Measurements from ENCODE around the gene MEI4. TPM values are rescaled to one million over a fixed set of nuclear protein-coding genes. Genes with fewer than 3 reads are reported as not detected.
"Not testable (repeated sequence)": the region's sequence is repeated elsewhere in the genome, so short reads cannot be mapped to it uniquely, and the experiment has no call there.

The MEI4 gene
- total RNA-seq, 2 donors from 2014 or later = not detected

GRCh38 chr6:77740380-77740779 lies 87.5 kb downstream of the MEI4 start:
- no peak for ATAC-seq (replicated peaks)
- H3K9me3 Mint-ChIP-seq = peaks cover 3% of the 10 kb centered on the region
- no peaks in the 10 kb centered on the region for H3K27me3 Mint-ChIP-seq
- no peak overlapping the region for H3K4me3 Mint-ChIP-seq
- no peaks in the 10 kb centered on the region for H3K4me1 Mint-ChIP-seq
- H3K27ac Mint-ChIP-seq = no peak overlapping the region
- H3K36me3 Mint-ChIP-seq (ENCODE audit: low read depth) = no peaks in the 10 kb centered on the region

GRCh38 chr6:77752156-77752555 lies 99.3 kb downstream of the MEI4 start:
- H3K9me3 Mint-ChIP-seq = peaks cover 17% of the 10 kb centered on the region
- not testable (repeated sequence) for H3K27ac Mint-ChIP-seq; ATAC-seq (replicated peaks); H3K27me3 Mint-ChIP-seq; H3K4me1 Mint-ChIP-seq; H3K4me3 Mint-ChIP-seq; H3K36me3 Mint-ChIP-seq (ENCODE audit: low read depth)

- H3K36me3 Mint-ChIP-seq (ENCODE audit: low read depth) = no peaks in the 10 kb centered on the region
- no peak overlapping the region for H3K27ac Mint-ChIP-seq
- H3K4me1 Mint-ChIP-seq = no peaks in the 10 kb centered on the region
- H3K4me3 Mint-ChIP-seq = no peak overlapping the region
- H3K9me3 Mint-ChIP-seq = no peaks in the 10 kb centered on the region
- no peak for ATAC-seq (replicated peaks)
- H3K27me3 Mint-ChIP-seq = no peaks in the 10 kb centered on the region
These were observed 109.5 kb downstream of the MEI4 start for GRCh38 chr6:77762386-77762785.

- ATAC-seq (replicated peaks) = no peak
- no peak overlapping the region for H3K4me3 Mint-ChIP-seq
- no peaks in the 10 kb centered on the region for H3K9me3 Mint-ChIP-seq
- no peaks in the 10 kb centered on the region for H3K36me3 Mint-ChIP-seq (ENCODE audit: low read depth)
- no peaks in the 10 kb centered on the region for H3K27me3 Mint-ChIP-seq
- H3K27ac Mint-ChIP-seq = no peak overlapping the region
- H3K4me1 Mint-ChIP-seq = no peaks in the 10 kb centered on the region
These were observed 110.3 kb downstream of the MEI4 start for GRCh38 chr6:77763124-77763523.

- ATAC-seq (replicated peaks) = no peak
- Mint-ChIP-seq H3K27ac (no peak overlapping the region), H3K27me3 (no peaks in the 10 kb centered on the region), H3K4me3 (no peak overlapping the region), H3K36me3 (ENCODE audit: low read depth) (no peaks in the 10 kb centered on the region), H3K9me3 (no peaks in the 10 kb centered on the region), H3K4me1 (no peaks in the 10 kb centered on the region)
These were observed 111.5 kb downstream of the MEI4 start for GRCh38 chr6:77764364-77764763.

- no peak for ATAC-seq (replicated peaks)
- peaks cover 14% of the 10 kb centered on the region for H3K9me3 Mint-ChIP-seq
- H3K27ac Mint-ChIP-seq = no peak overlapping the region
- no peaks in the 10 kb centered on the region for H3K27me3 Mint-ChIP-seq
- H3K36me3 Mint-ChIP-seq (ENCODE audit: low read depth) = no peaks in the 10 kb centered on the region
- no peak overlapping the region for H3K4me3 Mint-ChIP-seq
- no peaks in the 10 kb centered on the region for H3K4me1 Mint-ChIP-seq
These were observed 120.5 kb downstream of the MEI4 start for GRCh38 chr6:77773157-77773822.

- H3K36me3 Mint-ChIP-seq (ENCODE audit: low read depth) = no peaks in the 10 kb centered on the region
- no peaks in the 10 kb centered on the region for H3K4me1 Mint-ChIP-seq
- no peaks in the 10 kb centered on the region for H3K27me3 Mint-ChIP-seq
- H3K4me3 Mint-ChIP-seq = no peak overlapping the region
- H3K9me3 Mint-ChIP-seq = peaks cover 14% of the 10 kb centered on the region
- no peak overlapping the region for H3K27ac Mint-ChIP-seq
- ATAC-seq (replicated peaks) = no peak
These were observed 121.6 kb downstream of the MEI4 start for GRCh38 chr6:77774457-77774856.

GRCh38 chr6:77776441-77776840 lies 123.6 kb downstream of the MEI4 start:
- Mint-ChIP-seq H3K9me3 (peaks cover 14% of the 10 kb centered on the region), H3K36me3 (ENCODE audit: low read depth) (no peaks in the 10 kb centered on the region), H3K27ac (no peak overlapping the region), H3K27me3 (no peaks in the 10 kb centered on the region), H3K4me3 (no peak overlapping the region), H3K4me1 (no peaks in the 10 kb centered on the region)
- no peak for ATAC-seq (replicated peaks)

- Mint-ChIP-seq H3K4me3 (no peak overlapping the region), H3K36me3 (ENCODE audit: low read depth) (no peaks in the 10 kb centered on the region), H3K27me3 (no peaks in the 10 kb centered on the region), H3K27ac (no peak overlapping the region), H3K9me3 (peaks cover 7% of the 10 kb centered on the region), H3K4me1 (no peaks in the 10 kb centered on the region)
- ATAC-seq (replicated peaks) = no peak
These were observed 125.7 kb downstream of the MEI4 start for GRCh38 chr6:77778527-77778926.

GRCh38 chr6:77786935-77787629 lies 134.2 kb downstream of the MEI4 start:
- Mint-ChIP-seq H3K9me3 (no peaks in the 10 kb centered on the region), H3K4me1 (no peaks in the 10 kb centered on the region), H3K36me3 (ENCODE audit: low read depth) (no peaks in the 10 kb centered on the region), H3K27ac (no peak overlapping the region), H3K4me3 (no peak overlapping the region), H3K27me3 (no peaks in the 10 kb centered on the region)
- no peak for ATAC-seq (replicated peaks)

- no peaks in the 10 kb centered on the region for H3K4me1 Mint-ChIP-seq
- no peak overlapping the region for H3K4me3 Mint-ChIP-seq
- H3K9me3 Mint-ChIP-seq = peaks cover 18% of the 10 kb centered on the region
- no peak for ATAC-seq (replicated peaks)
- no peaks in the 10 kb centered on the region for H3K36me3 Mint-ChIP-seq (ENCODE audit: low read depth)
- no peak overlapping the region for H3K27ac Mint-ChIP-seq
- no peaks in the 10 kb centered on the region for H3K27me3 Mint-ChIP-seq
These were observed 144.3 kb downstream of the MEI4 start for GRCh38 chr6:77796824-77797809.

- no peak for ATAC-seq (replicated peaks)
- Mint-ChIP-seq H3K27ac (no peak overlapping the region), H3K9me3 (no peaks in the 10 kb centered on the region), H3K4me1 (no peaks in the 10 kb centered on the region), H3K27me3 (no peaks in the 10 kb centered on the region), H3K36me3 (ENCODE audit: low read depth) (no peaks in the 10 kb centered on the region), H3K4me3 (no peak overlapping the region)
These were observed 159.5 kb downstream of the MEI4 start for GRCh38 chr6:77812304-77812703.

- ATAC-seq (replicated peaks) = no peak
- Mint-ChIP-seq H3K27ac (no peak overlapping the region), H3K4me3 (no peak overlapping the region), H3K9me3 (no peaks in the 10 kb centered on the region), H3K27me3 (no peaks in the 10 kb centered on the region), H3K4me1 (no peaks in the 10 kb centered on the region), H3K36me3 (ENCODE audit: low read depth) (no peaks in the 10 kb centered on the region)
These were observed 160.3 kb downstream of the MEI4 start for GRCh38 chr6:77813090-77813489.

- Mint-ChIP-seq H3K36me3 (ENCODE audit: low read depth) (no peaks in the 10 kb centered on the region), H3K9me3 (no peaks in the 10 kb centered on the region), H3K4me1 (no peaks in the 10 kb centered on the region), H3K4me3 (no peak overlapping the region), H3K27ac (no peak overlapping the region), H3K27me3 (no peaks in the 10 kb centered on the region)
- ATAC-seq (replicated peaks) = no peak
These were observed 161.3 kb downstream of the MEI4 start for GRCh38 chr6:77814119-77814518.
